Measurements from ENCODE around the gene ZNF354B.

The ZNF354B gene

GRCh38 chr5:178931846-178932760, 72.3 kb downstream of the ZNF354B start:
- peaks cover 29% of the 10 kb centered on the region for H3K9me3 ChIP-seq (ENCODE audit: severe bottlenecking)
- no peak for TF ChIP-seq CTCF (IDR thresholded peaks at IDR 0.05; ENCODE audit: poor library complexity, severe bottlenecking)
- no peak overlapping the region for H3K27ac ChIP-seq (ENCODE audit: poor library complexity, severe bottlenecking)
- H3K4me3 ChIP-seq (ENCODE audit: severe bottlenecking), result no peak overlapping the region
- no peak for ATAC-seq (ENCODE audit: low read depth)
- no peak for DNase-seq (ENCODE audit: low spot score)
- no peaks in the 10 kb centered on the region for H3K4me1 ChIP-seq (ENCODE audit: insufficient read depth, poor library complexity, severe bottlenecking)
- H3K27me3 ChIP-seq (ENCODE audit: insufficient read depth, poor library complexity, severe bottlenecking), result no peaks in the 10 kb centered on the region
- no peaks in the 10 kb centered on the region for H3K36me3 ChIP-seq (ENCODE audit: low read depth)

Data from RWPE2 (cell line).